A549 (cell line): ENCODE results near the gene POLR1F. TPM values are rescaled to one million over a fixed set of nuclear protein-coding genes. Genes with fewer than 3 reads are reported as not detected.
A peak's percentile ranks its signal among the peaks of the same experiment; 100 is the strongest.

Source experiments
- ATAC-seq, 2 experiments: fragments of 200-7000 bp in 1 of 2; fragments of >200 bp in 1 of 2; cut with Nextera tagmentation in 1 of 2; cut with Tn5 transposase in 1 of 2; 3 replicates each; pipeline versions ENCODE4 v1.8.0 to v1.9.1; 2018 to 2020; ENCODE audit warnings: mild to moderate bottlenecking in 1 of 2, moderate library complexity in 1 of 2
- CTCF ChIA-PET: fragments of 300-600 bp; sonication (Branson Sonifier 250); formaldehyde crosslinking; extraction: SDS; loops from one replicate; lab custom pipeline; 2021; ENCODE audit warnings: antibody characterized with exemption, inconsistent platforms; lab: Yijun Ruan, JAX
- POLR2A ChIA-PET: fragments of 350-600 bp; formaldehyde crosslinking; extraction: SDS; loops from one replicate; lab custom pipeline; 2021; ENCODE audit warnings: antibody characterized with exemption, inconsistent platforms; lab: Yijun Ruan, JAX
- DNase-seq, 2 experiments: peaks; one replicate each; pipeline versions ENCODE4 v3.0.0 to v3.0.0-alpha.2; 2011 to 2016; ENCODE audit warnings: low read depth in 1 of 2, low spot score in 1 of 2
- FAIRE-seq: peaks from 2 replicates; lab custom pipeline; 2011; peaks lifted over from hg19 to GRCh38; lab: Jason Lieb, UNC
- H3K27ac ChIP-seq, 2 experiments: fragments of >200 bp; sonication (Bioruptor Twin); formaldehyde crosslinking; 3 replicates each; pipeline ENCODE4 v1.5.1; 2016 to 2017
- H3K4me1 ChIP-seq: fragments of >200 bp; sonication (Bioruptor Twin); formaldehyde crosslinking; 3 replicates; pipeline ENCODE4 v1.6.1; 2016
- H3K4me2 ChIP-seq: fragments of >200 bp; sonication (Bioruptor Twin); formaldehyde crosslinking; 3 replicates; pipeline ENCODE4 v1.6.1; 2016
- H3K4me3 ChIP-seq: fragments of >200 bp; sonication (Bioruptor Twin); formaldehyde crosslinking; 3 replicates; pipeline ENCODE4 v1.5.1; 2016
- H3K9me3 ChIP-seq: fragments of >200 bp; sonication (Bioruptor Twin); formaldehyde crosslinking; 3 replicates; pipeline ENCODE4 v1.6.1; 2016
- ATOH8 ChIP-seq: fragments of 250-450 bp; sonication (Bioruptor Pico); IDR thresholded peaks from 2 replicates; pipeline ENCODE4 v1.5.0; 2020; ENCODE audit warnings: low read depth, mild to moderate bottlenecking, moderate library complexity
- BCL3 ChIP-seq: fragments of >200 bp; sonication (Bioruptor Twin); formaldehyde crosslinking; IDR thresholded peaks from 3 replicates; pipeline ENCODE4 v1.6.1; 2016
- CTCF ChIP-seq: fragments of >200 bp; sonication (Bioruptor Twin); formaldehyde crosslinking; IDR thresholded peaks from 3 replicates; pipeline ENCODE4 v1.5.1; 2016
- FOSL2 ChIP-seq, 2 experiments: fragments of 450-650 bp in 1 of 2; fragments of >200 bp in 1 of 2; sonication (Bioruptor Twin) in 1 of 2; formaldehyde crosslinking; IDR thresholded peaks; 2 replicates each; pipeline versions ENCODE4 v1.5.0 to v1.6.1; 2016 to 2020; ENCODE audit warnings: mild to moderate bottlenecking in 1 of 2, moderate library complexity in 1 of 2
- HES2 ChIP-seq: fragments of >200 bp; sonication (Bioruptor Twin); formaldehyde crosslinking; IDR thresholded peaks from 2 replicates; pipeline ENCODE4 v1.6.1; 2016
- HOXB5 ChIP-seq: fragments of 250-450 bp; sonication (Bioruptor Pico); IDR thresholded peaks from 2 replicates; pipeline ENCODE4 v1.5.0; 2020; ENCODE audit warnings: mild to moderate bottlenecking, moderate library complexity
- POLR2AphosphoS2 ChIP-seq: conservative IDR thresholded peaks from 2 replicates; pipeline ENCODE4 v1.6.1; 2012; ENCODE audit warnings: low read length, improper control_type of control experiment, inconsistent platforms
- RAD21 ChIP-seq, 2 experiments: fragments of >200 bp in 1 of 2; sonication (Bioruptor Twin) in 1 of 2; formaldehyde crosslinking in 1 of 2; IDR thresholded peaks in 1 of 2; conservative IDR thresholded peaks in 1 of 2; 2 replicates in 1 of 2; 3 replicates in 1 of 2; pipeline ENCODE4 v1.6.1; 2012 to 2018; ENCODE audit warnings: inconsistent platforms in 1 of 2
- REST ChIP-seq: fragments of 200-600 bp; sonication (generic); IDR thresholded peaks from 2 replicates; pipeline ENCODE4 v1.6.1; 2016; ENCODE audit warnings: antibody characterized with exemption, mild to moderate bottlenecking, moderate library complexity
- RFX5 ChIP-seq: fragments of 450-650 bp; IDR thresholded peaks from 2 replicates; pipeline ENCODE4 v1.7.1; 2014; ENCODE audit warnings: antibody characterized with exemption, mild to moderate bottlenecking, moderate library complexity
- SMC3 ChIP-seq: fragments of >200 bp; sonication (Bioruptor Twin); formaldehyde crosslinking; IDR thresholded peaks from 3 replicates; pipeline ENCODE4 v1.6.1; 2018; ENCODE audit warnings: inconsistent platforms
- TFCP2L1 ChIP-seq: fragments of 250-450 bp; sonication (Bioruptor Pico); IDR thresholded peaks from 2 replicates; pipeline ENCODE4 v1.5.0; 2021; ENCODE audit warnings: mild to moderate bottlenecking
- ZNF302 ChIP-seq: fragments of 250-450 bp; sonication (Bioruptor Pico); IDR thresholded peaks from 2 replicates; pipeline ENCODE4 v1.9.0; 2021; ENCODE audit warnings: inconsistent platforms, mild to moderate bottlenecking, moderate library complexity
- WGBS: methylation state at CpG from one replicate; pipeline ENCODE4 v1.1.6; 2017; ENCODE audit errors: missing lambda C conversion rate; 5-methylcytosine and 5-hydroxymethylcytosine counted together
- polyA plus RNA-seq, 4 experiments: library from polyadenylated mRNA; depleted of rRNA in 3 of 4; stranded (reverse); fragments of >200 nt; fragmentation: RNase III in 1 of 4; extraction: RNeasy Plus Mini Kit Qiagen cat#74134 plus additional on column Dnase treatment in 1 of 4; gene quantifications; 2 replicates in 3 of 4; 3 replicates in 1 of 4; pipeline ENCODE4 v1.2.3, GENCODE V29; 2011 to 2017

The POLR1F gene
- polyA plus RNA-seq, 2 of the 4 experiments (the other 2 are of a cell fraction) = 11.8 to 33.9 TPM

- TF ChIP-seq HES2 (no peak), ATOH8 (CRISPR knock-in tag) (no peak), HOXB5 (CRISPR knock-in tag) (no peak), REST (no peak), ZNF302 (CRISPR knock-in tag) (no peak), POLR2AphosphoS2 (no peak), SMC3 (peak; percentile 79)
These were observed at the start of gene POLR1F (continued) for GRCh38 chr7:19708397-19709248.

GRCh38 chr7:19754521-19755116 is 45.8 kb upstream of the POLR1F start:
- Histone ChIP-seq H3K4me1 (no peaks in the 10 kb centered on the region), H3K4me2 (no peak overlapping the region), H3K4me3 (no peak overlapping the region), H3K27ac (no peak overlapping the region), H3K9me3 (no peaks in the 10 kb centered on the region)
- FAIRE-seq (no peak), DNase-seq (peak in 1 of 2 experiments; percentile 49), ATAC-seq (no peak)
- TF ChIP-seq BCL3 = no peak
- TF ChIP-seq CTCF = peak; percentile 74
- no peak for TF ChIP-seq TFCP2L1
- TF ChIP-seq RAD21 (conservative IDR thresholded peaks at IDR 0.05 in 1 of 2, IDR thresholded peaks at IDR 0.05 in 1 of 2) = peak; percentile 76 to 78
- TF ChIP-seq SMC3 = peak; percentile 80
- no peak for TF ChIP-seq RFX5
- no peak for TF ChIP-seq FOSL2 (IDR thresholded peaks at IDR 0.05)
- TF ChIP-seq FOSL2 (CRISPR knock-in tag; IDR thresholded peaks at IDR 0.05) = no peak
- ChIA-PET CTCF (interaction anchor here (0.6 to 2.7 kb wide), 33 partner anchors 9 to 923 kb away, joined by 3 to 20 read pairs (median 3); partner anchors contain the start of genes POLR1F and TMEM196), POLR2A (no interaction called here)
- 37% methylated on average over 6 of the region's 6 CpGs for WGBS
